ENCODE results near the gene ADAMTSL2.
A peak's percentile ranks its signal among the peaks of the same experiment; 100 is the strongest.

Gene ADAMTSL2

GRCh38 chr9:133607976-133608375 is 73.5 kb downstream of the ADAMTSL2 start:
- Mint-ChIP-seq H3K27me3 (ENCODE audit: low read depth, poor library complexity) (peaks cover 71% of the 10 kb centered on the region), H3K36me3 (ENCODE audit: low read depth) (no peaks in the 10 kb centered on the region), H3K4me3 (no peak overlapping the region), H3K27ac (no peak overlapping the region), H3K9me3 (no peaks in the 10 kb centered on the region), H3K4me1 (peaks cover 4% of the 10 kb centered on the region)
- TF ChIP-seq CTCF (IDR thresholded peaks at IDR 0.05) = no peak
- DNase-seq = no peak

GRCh38 chr9:133608382-133608781 is 73.9 kb downstream of the ADAMTSL2 start:
- H3K4me1 Mint-ChIP-seq = peaks cover 4% of the 10 kb centered on the region
- DNase-seq = no peak

GRCh38 chr9:133608889-133609288 is 74.4 kb downstream of the ADAMTSL2 start:
- Mint-ChIP-seq H3K4me1 (peaks cover 4% of the 10 kb centered on the region), H3K27me3 (ENCODE audit: low read depth, poor library complexity) (peaks cover 79% of the 10 kb centered on the region), H3K4me3 (no peak overlapping the region), H3K36me3 (ENCODE audit: low read depth) (no peaks in the 10 kb centered on the region), H3K9me3 (no peaks in the 10 kb centered on the region), H3K27ac (no peak overlapping the region)
- TF ChIP-seq CTCF (IDR thresholded peaks at IDR 0.05) = no peak
- no peak for DNase-seq

More at GRCh38 chr9:133608382-133608781, 73.9 kb downstream of the ADAMTSL2 start:
- no peaks in the 10 kb centered on the region for H3K36me3 Mint-ChIP-seq (ENCODE audit: low read depth)
- H3K4me3 Mint-ChIP-seq = no peak overlapping the region
- no peak for TF ChIP-seq CTCF (IDR thresholded peaks at IDR 0.05)
- peaks cover 75% of the 10 kb centered on the region for H3K27me3 Mint-ChIP-seq (ENCODE audit: low read depth, poor library complexity)
- no peaks in the 10 kb centered on the region for H3K9me3 Mint-ChIP-seq
- H3K27ac Mint-ChIP-seq = no peak overlapping the region

GRCh38 chr9:133609311-133610098 is 75.0 kb downstream of the ADAMTSL2 start, which contains the start of gene FAM163B:
Gene FAM163B (minus strand): TSS chr9:133609389. CDS start chr9:133580223, 29,166 bp downstream.
- no peak for TF ChIP-seq CTCF (IDR thresholded peaks at IDR 0.05)
- Mint-ChIP-seq H3K4me3 (peak within 1 kb of the TSS; percentile 71), H3K9me3 (no peaks in the 10 kb centered on the region), H3K27me3 (ENCODE audit: low read depth, poor library complexity) (peaks cover 78% of the 10 kb centered on the region), H3K4me1 (peaks cover 4% of the 10 kb centered on the region), H3K36me3 (ENCODE audit: low read depth) (no peaks in the 10 kb centered on the region), H3K27ac (no peak within 1 kb of the TSS)
- DNase-seq = peak; percentile 96

GRCh38 chr9:133610845-133611244 is 76.3 kb downstream of the ADAMTSL2 start:
- Mint-ChIP-seq H3K27me3 (ENCODE audit: low read depth, poor library complexity) (peaks cover 80% of the 10 kb centered on the region), H3K4me1 (no peaks in the 10 kb centered on the region), H3K36me3 (ENCODE audit: low read depth) (no peaks in the 10 kb centered on the region), H3K4me3 (no peak overlapping the region), H3K27ac (no peak overlapping the region), H3K9me3 (no peaks in the 10 kb centered on the region)
- TF ChIP-seq CTCF (IDR thresholded peaks at IDR 0.05) = no peak
- DNase-seq = no peak

- no peaks in the 10 kb centered on the region for H3K36me3 Mint-ChIP-seq (ENCODE audit: low read depth)
- no peak overlapping the region for H3K4me3 Mint-ChIP-seq
- no peaks in the 10 kb centered on the region for H3K9me3 Mint-ChIP-seq
- H3K27ac Mint-ChIP-seq = no peak overlapping the region
- DNase-seq = no peak
- H3K27me3 Mint-ChIP-seq (ENCODE audit: low read depth, poor library complexity) = peaks cover 74% of the 10 kb centered on the region
- H3K4me1 Mint-ChIP-seq = no peaks in the 10 kb centered on the region
- TF ChIP-seq CTCF (IDR thresholded peaks at IDR 0.05) = no peak
Observed at GRCh38 chr9:133612051-133612450, 77.5 kb downstream of the ADAMTSL2 start.

All from nephron progenitor cell (in vitro differentiated cells).